A549 (cell line): ENCODE results near the gene TRIM8. TPM values are rescaled to one million over a fixed set of nuclear protein-coding genes. Genes with fewer than 3 reads are reported as not detected.

Experiments used
- ATAC-seq, 2 experiments: fragments of 200-7000 bp in 1 of 2; fragments of >200 bp in 1 of 2; cut with Nextera tagmentation in 1 of 2; cut with Tn5 transposase in 1 of 2; 3 replicates each; pipeline versions ENCODE4 v1.8.0 to v1.9.1; 2018 to 2020; ENCODE audit warnings: mild to moderate bottlenecking in 1 of 2, moderate library complexity in 1 of 2
- CTCF ChIA-PET: fragments of 300-600 bp; sonication (Branson Sonifier 250); formaldehyde crosslinking; extraction: SDS; loops from one replicate; lab custom pipeline; 2021; ENCODE audit warnings: antibody characterized with exemption, inconsistent platforms; lab: Yijun Ruan, JAX
- POLR2A ChIA-PET: fragments of 350-600 bp; formaldehyde crosslinking; extraction: SDS; loops from one replicate; lab custom pipeline; 2021; ENCODE audit warnings: antibody characterized with exemption, inconsistent platforms; lab: Yijun Ruan, JAX
- DNase-seq, 2 experiments: peaks; one replicate each; pipeline versions ENCODE4 v3.0.0 to v3.0.0-alpha.2; 2011 to 2016; ENCODE audit warnings: low read depth in 1 of 2, low spot score in 1 of 2
- FAIRE-seq: peaks from 2 replicates; lab custom pipeline; 2011; peaks lifted over from hg19 to GRCh38; lab: Jason Lieb, UNC
- H3K27ac ChIP-seq, 2 experiments: fragments of >200 bp; sonication (Bioruptor Twin); formaldehyde crosslinking; 3 replicates each; pipeline ENCODE4 v1.5.1; 2016 to 2017
- H3K4me1 ChIP-seq: fragments of >200 bp; sonication (Bioruptor Twin); formaldehyde crosslinking; 3 replicates; pipeline ENCODE4 v1.6.1; 2016
- H3K4me2 ChIP-seq: fragments of >200 bp; sonication (Bioruptor Twin); formaldehyde crosslinking; 3 replicates; pipeline ENCODE4 v1.6.1; 2016
- H3K4me3 ChIP-seq: fragments of >200 bp; sonication (Bioruptor Twin); formaldehyde crosslinking; 3 replicates; pipeline ENCODE4 v1.5.1; 2016
- H3K9me3 ChIP-seq: fragments of >200 bp; sonication (Bioruptor Twin); formaldehyde crosslinking; 3 replicates; pipeline ENCODE4 v1.6.1; 2016
- CEBPB ChIP-seq, 2 experiments: fragments of >200 bp in 1 of 2; sonication (Bioruptor Twin) in 1 of 2; formaldehyde crosslinking in 1 of 2; IDR thresholded peaks; 2 replicates each; pipeline ENCODE4 v1.6.1; 2012 to 2016
- CTCF ChIP-seq: fragments of >200 bp; sonication (Bioruptor Twin); formaldehyde crosslinking; IDR thresholded peaks from 3 replicates; pipeline ENCODE4 v1.5.1; 2016
- EHMT2 ChIP-seq: fragments of 200-600 bp; sonication (generic); IDR thresholded peaks from 2 replicates; pipeline ENCODE4 v1.6.1; 2016; ENCODE audit warnings: antibody characterized with exemption, low read depth, mild to moderate bottlenecking, moderate library complexity
- FOSB ChIP-seq: fragments of 250-450 bp; sonication (Bioruptor Pico); IDR thresholded peaks from 2 replicates; pipeline ENCODE4 v1.5.0; 2020; ENCODE audit warnings: mild to moderate bottlenecking, moderate library complexity
- FOSL2 ChIP-seq, 2 experiments: fragments of 450-650 bp in 1 of 2; fragments of >200 bp in 1 of 2; sonication (Bioruptor Twin) in 1 of 2; formaldehyde crosslinking; IDR thresholded peaks; 2 replicates each; pipeline versions ENCODE4 v1.5.0 to v1.6.1; 2016 to 2020; ENCODE audit warnings: mild to moderate bottlenecking in 1 of 2, moderate library complexity in 1 of 2
- FOXS1 ChIP-seq: fragments of 250-450 bp; sonication (Bioruptor Pico); IDR thresholded peaks from 2 replicates; pipeline ENCODE4 v1.5.0; 2020; ENCODE audit warnings: mild to moderate bottlenecking, moderate library complexity
- GATA3 ChIP-seq: IDR thresholded peaks from 2 replicates; pipeline ENCODE4 v1.6.1; 2012; ENCODE audit warnings: borderline replicate concordance
- HEYL ChIP-seq: fragments of 250-450 bp; sonication (Bioruptor Pico); IDR thresholded peaks from 2 replicates; pipeline ENCODE4 v1.8.0; 2021; ENCODE audit warnings: mild to moderate bottlenecking, moderate library complexity
- HOXB13 ChIP-seq: fragments of 250-450 bp; sonication (Bioruptor Pico); IDR thresholded peaks from 2 replicates; pipeline ENCODE4 v1.5.0; 2020; ENCODE audit warnings: low read depth, mild to moderate bottlenecking, moderate library complexity
- MAX ChIP-seq: IDR thresholded peaks from 2 replicates; pipeline ENCODE4 v1.6.1; 2012
- NPAS2 ChIP-seq: fragments of 250-450 bp; sonication (Bioruptor Pico); IDR thresholded peaks from 2 replicates; pipeline ENCODE4 v1.8.0; 2022; ENCODE audit warnings: mild to moderate bottlenecking, moderate library complexity, borderline replicate concordance
- NR3C1 ChIP-seq: fragments of >200 bp; sonication (Bioruptor Twin); formaldehyde crosslinking; IDR thresholded peaks from 3 replicates; pipeline ENCODE4 v1.6.1; 2017
- PHF8 ChIP-seq: fragments of 200-600 bp; sonication (generic); IDR thresholded peaks from 2 replicates; pipeline ENCODE4 v1.6.1; 2016; ENCODE audit warnings: low read depth, mild to moderate bottlenecking, antibody characterized with exemption, moderate library complexity, borderline replicate concordance
- RARB ChIP-seq: fragments of 250-450 bp; sonication (Bioruptor Pico); IDR thresholded peaks from 2 replicates; pipeline ENCODE4 v1.8.0; 2021; ENCODE audit warnings: mild to moderate bottlenecking, moderate library complexity
- ZC3H11A ChIP-seq: fragments of 450-650 bp; IDR thresholded peaks from 2 replicates; pipeline ENCODE4 v1.6.1; 2014; ENCODE audit warnings: antibody characterized with exemption, mild to moderate bottlenecking
- WGBS: methylation state at CpG from one replicate; pipeline ENCODE4 v1.1.6; 2017; ENCODE audit errors: missing lambda C conversion rate; 5-methylcytosine and 5-hydroxymethylcytosine counted together
- polyA plus RNA-seq, 4 experiments: library from polyadenylated mRNA; depleted of rRNA in 3 of 4; stranded (reverse); fragments of >200 nt; fragmentation: RNase III in 1 of 4; extraction: RNeasy Plus Mini Kit Qiagen cat#74134 plus additional on column Dnase treatment in 1 of 4; gene quantifications; 2 replicates in 3 of 4; 3 replicates in 1 of 4; pipeline ENCODE4 v1.2.3, GENCODE V29; 2011 to 2017

TRIM8 gene
- polyA plus RNA-seq, 2 of the 4 experiments (the other 2 are of a cell fraction), result 22.8 to 32.5 TPM

- peaks cover 19% of the 10 kb centered on the region for H3K4me1 ChIP-seq
- DNase-seq (no peak), ATAC-seq (no peak), FAIRE-seq (no peak)
- POLR2A ChIA-PET, result interaction anchor here (0.7 kb wide), 1 partner anchor 14 kb away, joined by 3 read pairs; no protein-coding TSS in a partner anchor
- no peak overlapping the region for H3K4me3 ChIP-seq
- WGBS, result 94% methylated on average over 13 of the region's 13 CpGs
- H3K9me3 ChIP-seq, result no peaks in the 10 kb centered on the region
- TF ChIP-seq FOSL2 (IDR thresholded peaks at IDR 0.05) (no peak), FOSL2 (CRISPR knock-in tag; IDR thresholded peaks at IDR 0.05) (no peak), NPAS2 (CRISPR knock-in tag) (no peak)
- no peak overlapping the region for H3K27ac ChIP-seq
- H3K4me2 ChIP-seq, result no peak overlapping the region
- CTCF ChIA-PET, result interaction anchor here (1.0 to 1.7 kb wide), 2 partner anchors 11 to 38 kb away, joined by 3 to 4 read pairs; no protein-coding TSS in a partner anchor
Measured at GRCh38 chr10:102673236-102673818, 29.0 kb downstream of the TRIM8 start.

- no peak for TF ChIP-seq FOSB (CRISPR knock-in tag)
- TF ChIP-seq FOXS1 (CRISPR knock-in tag), result no peak
- no peak for TF ChIP-seq MAX
- TF ChIP-seq EHMT2, result no peak
- TF ChIP-seq HEYL (CRISPR knock-in tag), result no peak
- no peak for TF ChIP-seq ZC3H11A
- TF ChIP-seq PHF8, result no peak
- POLR2A ChIA-PET, result no interaction called here
- Histone ChIP-seq H3K4me1 (peaks cover 15% of the 10 kb centered on the region), H3K4me3 (no peak overlapping the region), H3K4me2 (no peak overlapping the region), H3K9me3 (no peaks in the 10 kb centered on the region), H3K27ac (no peak overlapping the region)
- no peak for ATAC-seq
- CTCF ChIA-PET, result interaction anchor here (1.0 to 2.3 kb wide), 4 partner anchors 11 to 170 kb away, joined by 3 to 5 read pairs (median 4); partner anchors contain the start of gene SUFU
- WGBS, result 78% methylated on average over 19 of the region's 19 CpGs
- DNase-seq, result no peak
- no peak for FAIRE-seq
Measured at GRCh38 chr10:102673819-102674511, 29.7 kb downstream of the TRIM8 start.

- FAIRE-seq (no peak), ATAC-seq (no peak), DNase-seq (no peak)
- WGBS, result 95% methylated on average over 2 of the region's 2 CpGs
- Histone ChIP-seq H3K4me2 (no peak overlapping the region), H3K4me1 (peaks cover 10% of the 10 kb centered on the region), H3K27ac (no peak overlapping the region), H3K9me3 (no peaks in the 10 kb centered on the region)
- CTCF ChIA-PET, result interaction anchor here (0.9 to 7.3 kb wide), 5 partner anchors 7 to 171 kb away, joined by 4 to 71 read pairs (median 5); partner anchors contain the start of genes SUFU and TRIM8
- TF ChIP-seq NR3C1, result no peak
- TF ChIP-seq RARB (CRISPR knock-in tag), result no peak
- no peak for TF ChIP-seq CTCF
- no peak for TF ChIP-seq HOXB13 (CRISPR knock-in tag)
- TF ChIP-seq MAX, result no peak
- no peak for TF ChIP-seq ZC3H11A
- TF ChIP-seq GATA3, result no peak
- TF ChIP-seq HEYL (CRISPR knock-in tag), result no peak
- no peak for TF ChIP-seq FOSB (CRISPR knock-in tag)
- no peak for TF ChIP-seq CEBPB (IDR thresholded peaks at IDR 0.05)
- TF ChIP-seq, all 56 proteins: peak for 0
- POLR2A ChIA-PET, result interaction anchor here (1.7 kb wide), 1 partner anchor 39 kb away, joined by 6 read pairs; the partner anchor contains the start of genes ARL3 and SFXN2
- H3K4me3 ChIP-seq, result no peak overlapping the region
Measured at GRCh38 chr10:102674566-102674965, 30.3 kb downstream of the TRIM8 start.
